ENCODE data around the gene FUT3.

DNA sequence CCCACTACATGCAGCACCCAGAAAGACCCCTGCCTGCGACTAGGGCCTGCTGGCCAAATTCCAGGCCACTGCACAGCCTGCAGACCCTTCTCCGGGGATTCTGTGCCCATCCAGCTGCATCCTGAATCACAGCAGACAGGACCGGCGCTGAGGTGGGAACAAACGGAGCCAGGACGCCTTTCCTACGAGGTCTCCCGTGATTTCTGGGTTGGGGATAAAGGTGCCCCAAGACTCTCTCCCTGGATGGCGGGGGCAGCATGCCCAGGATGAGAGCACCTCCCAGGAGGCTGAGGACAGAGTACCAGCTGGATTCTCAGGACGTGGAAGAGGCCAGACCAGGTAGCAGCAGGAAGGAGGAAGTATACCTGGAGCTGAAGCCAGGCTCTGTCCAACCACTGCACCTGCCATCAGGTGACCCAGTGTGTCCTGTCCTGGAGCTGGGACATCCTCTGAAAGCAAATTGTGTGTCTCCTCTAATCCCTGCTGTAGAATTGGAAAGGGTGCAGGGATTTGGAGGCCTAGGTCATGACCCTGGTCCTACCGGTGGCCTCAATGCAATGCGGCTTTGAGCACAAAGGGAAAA is 22.5 kb upstream of the FUT3 start:
- TF ChIP-seq, protein P1, sequence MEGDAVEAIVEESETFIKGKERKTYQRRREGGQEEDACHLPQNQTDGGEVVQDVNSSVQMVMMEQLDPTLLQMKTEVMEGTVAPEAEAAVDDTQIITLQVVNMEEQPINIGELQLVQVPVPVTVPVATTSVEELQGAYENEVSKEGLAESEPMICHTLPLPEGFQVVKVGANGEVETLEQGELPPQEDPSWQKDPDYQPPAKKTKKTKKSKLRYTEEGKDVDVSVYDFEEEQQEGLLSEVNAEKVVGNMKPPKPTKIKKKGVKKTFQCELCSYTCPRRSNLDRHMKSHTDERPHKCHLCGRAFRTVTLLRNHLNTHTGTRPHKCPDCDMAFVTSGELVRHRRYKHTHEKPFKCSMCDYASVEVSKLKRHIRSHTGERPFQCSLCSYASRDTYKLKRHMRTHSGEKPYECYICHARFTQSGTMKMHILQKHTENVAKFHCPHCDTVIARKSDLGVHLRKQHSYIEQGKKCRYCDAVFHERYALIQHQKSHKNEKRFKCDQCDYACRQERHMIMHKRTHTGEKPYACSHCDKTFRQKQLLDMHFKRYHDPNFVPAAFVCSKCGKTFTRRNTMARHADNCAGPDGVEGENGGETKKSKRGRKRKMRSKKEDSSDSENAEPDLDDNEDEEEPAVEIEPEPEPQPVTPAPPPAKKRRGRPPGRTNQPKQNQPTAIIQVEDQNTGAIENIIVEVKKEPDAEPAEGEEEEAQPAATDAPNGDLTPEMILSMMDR (IDR thresholded peaks at IDR 0.05): no peak
- TF ChIP-seq POLR2A (IDR thresholded peaks at IDR 0.05): no peak
- TF ChIP-seq POLR2AphosphoS5 (IDR thresholded peaks at IDR 0.05): no peak
- TF ChIP-seq EP300 (IDR thresholded peaks at IDR 0.05): no peak
